ENCODE data around the gene KRT33B. TPM values are rescaled to one million over a fixed set of nuclear protein-coding genes. Genes with fewer than 3 reads are reported as not detected.

The KRT33B gene
- total and polyA plus RNA-seq, 3 donors from 2014 or later: 0.25 TPM; not detected in 2

DNA sequence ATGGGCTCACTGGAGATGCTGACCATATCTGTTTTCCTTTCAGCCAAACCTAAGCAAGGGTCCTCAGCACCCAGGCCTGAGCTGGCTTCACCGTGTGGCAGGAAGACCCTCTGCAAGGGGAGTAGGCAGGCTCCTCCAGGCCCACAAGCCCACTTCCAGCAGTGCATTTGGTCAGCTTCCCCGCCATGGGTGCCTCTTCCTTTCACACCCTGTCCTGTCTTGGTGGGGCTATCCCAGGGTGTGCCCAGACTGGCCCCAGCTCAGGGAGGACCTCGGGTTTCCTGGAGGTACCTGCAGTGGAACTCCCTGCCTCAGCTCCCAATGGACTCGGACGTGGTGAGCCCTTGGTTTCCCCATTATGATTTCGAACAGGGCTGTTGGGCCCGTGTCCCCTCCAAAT, 41.4 kb downstream of the KRT33B start:
- WGBS, 2 donors: 85 to 92% methylated on average over 6 to 7 of the region's 7 CpGs
- Histone ChIP-seq H3K27me3 (no peaks in the 10 kb centered on the region), H3K4me3 (no peak overlapping the region), H3K4me1 (no peaks in the 10 kb centered on the region), H3K9me3 (no peaks in the 10 kb centered on the region), H3K27ac (no peak overlapping the region), H3K36me3 (ENCODE audit: low read depth, missing control alignments) (no peaks in the 10 kb centered on the region)
- intact Hi-C loops (cut with DNase I; ENCODE audit: low total_unique reads): loop anchor here (10.0 kb wide), 1 partner anchor 423 kb away; no protein-coding TSS in a partner anchor
- no peak for DNase-seq
- TF ChIP-seq, protein P1, sequence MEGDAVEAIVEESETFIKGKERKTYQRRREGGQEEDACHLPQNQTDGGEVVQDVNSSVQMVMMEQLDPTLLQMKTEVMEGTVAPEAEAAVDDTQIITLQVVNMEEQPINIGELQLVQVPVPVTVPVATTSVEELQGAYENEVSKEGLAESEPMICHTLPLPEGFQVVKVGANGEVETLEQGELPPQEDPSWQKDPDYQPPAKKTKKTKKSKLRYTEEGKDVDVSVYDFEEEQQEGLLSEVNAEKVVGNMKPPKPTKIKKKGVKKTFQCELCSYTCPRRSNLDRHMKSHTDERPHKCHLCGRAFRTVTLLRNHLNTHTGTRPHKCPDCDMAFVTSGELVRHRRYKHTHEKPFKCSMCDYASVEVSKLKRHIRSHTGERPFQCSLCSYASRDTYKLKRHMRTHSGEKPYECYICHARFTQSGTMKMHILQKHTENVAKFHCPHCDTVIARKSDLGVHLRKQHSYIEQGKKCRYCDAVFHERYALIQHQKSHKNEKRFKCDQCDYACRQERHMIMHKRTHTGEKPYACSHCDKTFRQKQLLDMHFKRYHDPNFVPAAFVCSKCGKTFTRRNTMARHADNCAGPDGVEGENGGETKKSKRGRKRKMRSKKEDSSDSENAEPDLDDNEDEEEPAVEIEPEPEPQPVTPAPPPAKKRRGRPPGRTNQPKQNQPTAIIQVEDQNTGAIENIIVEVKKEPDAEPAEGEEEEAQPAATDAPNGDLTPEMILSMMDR (IDR thresholded peaks at IDR 0.05): no peak
- no peak for TF ChIP-seq POLR2A (IDR thresholded peaks at IDR 0.05)

DNA sequence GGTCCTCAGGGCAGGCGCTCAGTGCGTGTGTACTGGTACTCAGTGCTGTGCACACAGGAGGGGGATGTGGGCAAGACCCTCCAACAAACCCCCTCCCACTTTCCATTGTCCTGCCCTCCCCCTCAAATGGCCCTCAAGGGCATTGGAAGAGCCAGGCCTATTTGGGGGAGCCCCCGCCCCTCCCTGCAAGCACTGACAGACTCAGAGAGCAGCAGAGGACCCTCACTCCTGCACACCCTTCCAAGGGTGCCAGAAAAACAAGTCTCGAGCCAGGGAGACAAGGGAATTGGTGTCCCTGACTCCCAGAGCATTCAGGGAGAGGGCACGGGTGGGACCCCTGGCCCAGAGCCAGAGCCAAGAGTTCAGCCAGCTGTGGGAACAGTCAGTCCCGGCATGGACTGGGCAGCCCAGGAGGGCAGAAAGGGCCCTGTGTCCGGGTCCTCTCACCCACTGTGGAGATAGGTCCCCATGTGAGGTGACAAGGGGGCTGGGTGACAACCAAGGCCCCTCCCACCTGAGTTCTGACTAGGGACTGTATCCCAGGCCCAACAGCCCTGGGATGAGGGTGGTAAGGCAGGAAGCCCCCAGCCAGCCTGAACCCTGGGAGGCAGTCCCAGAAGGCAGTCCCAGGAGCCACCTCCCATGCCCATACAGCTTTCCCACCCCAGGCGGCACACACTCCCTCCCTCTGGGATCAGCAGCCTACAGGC, 42.0 kb downstream of the KRT33B start:
- H3K27me3 ChIP-seq: no peaks in the 10 kb centered on the region
- H3K27ac ChIP-seq: no peak overlapping the region
- H3K9me3 ChIP-seq: no peaks in the 10 kb centered on the region
- DNase-seq: no peak
- TF ChIP-seq, protein P1 (IDR thresholded peaks at IDR 0.05): no peak
- no peak for TF ChIP-seq POLR2A (IDR thresholded peaks at IDR 0.05)
- intact Hi-C loops (cut with DNase I; ENCODE audit: low total_unique reads): loop anchor here (10.0 kb wide), 1 partner anchor 423 kb away; no protein-coding TSS in a partner anchor
- 61 to 78% methylated on average over 5 to 8 of the region's 8 CpGs for WGBS, 2 donors
- no peaks in the 10 kb centered on the region for H3K4me1 ChIP-seq
- no peak overlapping the region for H3K4me3 ChIP-seq
- no peaks in the 10 kb centered on the region for H3K36me3 ChIP-seq (ENCODE audit: low read depth, missing control alignments)

DNA sequence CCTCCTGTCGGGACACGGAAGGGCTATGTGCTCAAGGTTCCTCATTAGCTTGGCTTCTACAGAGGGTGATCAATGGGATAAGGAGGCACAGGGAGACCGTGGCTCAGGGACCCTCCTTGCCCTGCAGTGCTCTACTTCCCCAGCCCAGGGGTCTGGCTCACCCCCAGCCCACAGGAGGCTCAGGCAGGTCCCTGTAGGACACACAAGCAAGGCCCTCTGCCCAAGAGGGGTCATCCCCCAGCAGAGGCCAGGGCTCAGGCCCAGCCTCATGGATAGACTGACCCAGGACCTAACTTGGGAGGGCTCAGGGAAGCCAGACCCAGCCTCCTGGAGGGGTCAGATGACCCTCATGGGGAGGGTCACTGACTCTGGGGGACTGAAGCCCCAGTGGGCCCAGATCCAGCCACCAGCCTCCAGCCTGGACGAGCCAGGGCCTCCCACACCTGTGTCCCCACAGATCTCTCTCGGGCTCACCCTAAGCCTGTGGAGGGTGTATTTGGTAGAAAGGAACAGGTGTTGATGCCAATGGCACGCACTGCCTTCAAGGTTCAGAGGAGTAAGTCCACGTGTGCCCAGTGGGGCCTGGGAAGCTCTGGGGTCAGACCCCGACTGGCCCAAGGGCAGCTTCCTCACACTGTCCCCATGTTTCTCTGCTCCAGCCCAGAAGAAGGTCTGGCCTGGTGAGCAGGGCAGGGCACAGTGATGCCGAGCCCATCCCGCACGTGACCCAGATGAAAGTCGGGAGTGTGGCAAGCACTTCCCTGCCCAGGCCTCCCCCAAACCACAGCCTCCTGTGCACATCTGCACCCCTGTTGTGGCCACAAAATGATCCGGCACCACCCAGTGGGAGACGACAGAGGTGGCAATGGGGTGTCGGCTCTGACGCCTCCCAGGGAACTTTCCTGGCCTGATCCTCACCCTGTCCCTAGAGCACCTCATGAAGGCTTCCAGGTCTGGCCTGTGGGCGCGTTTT, 43.2 kb downstream of the KRT33B start:
- no peaks in the 10 kb centered on the region for H3K4me1 ChIP-seq
- intact Hi-C loops (cut with DNase I; ENCODE audit: low total_unique reads): loop anchor here (10.0 kb wide), 1 partner anchor 422 kb away; no protein-coding TSS in a partner anchor
- no peak overlapping the region for H3K27ac ChIP-seq
- DNase-seq: no peak
- H3K9me3 ChIP-seq: no peaks in the 10 kb centered on the region
- no peak overlapping the region for H3K4me3 ChIP-seq
- TF ChIP-seq, protein P1 (IDR thresholded peaks at IDR 0.05): no peak
- no peak for TF ChIP-seq POLR2A (IDR thresholded peaks at IDR 0.05)
- H3K36me3 ChIP-seq (ENCODE audit: low read depth, missing control alignments): no peaks in the 10 kb centered on the region
- H3K27me3 ChIP-seq: no peaks in the 10 kb centered on the region
- 85 to 91% methylated on average over 10 to 18 of the region's 18 CpGs for WGBS, 2 donors

DNA sequence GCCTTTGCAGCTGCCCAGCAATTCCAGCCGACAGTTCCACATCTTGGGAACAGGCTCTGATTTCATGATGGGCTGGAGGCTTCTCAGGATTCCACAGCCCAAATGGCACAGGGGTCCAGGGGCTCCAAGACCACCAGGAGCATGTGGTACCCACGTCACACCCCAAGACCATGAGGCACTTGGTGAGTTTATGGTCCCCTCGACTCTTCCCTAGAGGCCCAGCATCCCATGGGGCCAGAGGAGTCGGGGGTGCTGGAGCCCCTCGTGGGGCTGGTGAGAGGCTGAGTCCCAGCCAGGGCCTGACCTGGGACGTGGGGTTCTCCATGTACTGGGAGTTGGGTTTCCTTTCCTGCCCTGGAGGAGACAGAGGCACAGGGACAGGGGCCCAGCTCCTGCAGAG, 44.0 kb downstream of the KRT33B start:
- no peaks in the 10 kb centered on the region for H3K4me1 ChIP-seq
- TF ChIP-seq, protein P1 (IDR thresholded peaks at IDR 0.05): no peak
- no peak for TF ChIP-seq POLR2A (IDR thresholded peaks at IDR 0.05)
- no peak for DNase-seq
- no peaks in the 10 kb centered on the region for H3K27me3 ChIP-seq
- 95 to 100% methylated on average over 1 to 6 of the region's 6 CpGs for WGBS, 2 donors
- intact Hi-C loops (cut with DNase I; ENCODE audit: low total_unique reads): loop anchor here (10.0 kb wide), 1 partner anchor 421 kb away; no protein-coding TSS in a partner anchor
- no peaks in the 10 kb centered on the region for H3K36me3 ChIP-seq (ENCODE audit: low read depth, missing control alignments)
- H3K4me3 ChIP-seq: no peak overlapping the region
- H3K27ac ChIP-seq: no peak overlapping the region
- no peaks in the 10 kb centered on the region for H3K9me3 ChIP-seq

Measured in testis (tissue), 3 donors.